B cell (primary cell): Measurements from ENCODE around the gene AHDC1. TPM values are rescaled to one million over a fixed set of nuclear protein-coding genes. Genes with fewer than 3 reads are reported as not detected.

Source experiments
- ATAC-seq: fragments of 200-7000 bp; cut with Tn5 transposase; one replicate; pipeline ENCODE4 v1.10.0; 2021; ENCODE audit warnings: low read depth, mild to moderate bottlenecking, moderate number of reproducible peaks, moderate library complexity
- CTCF ChIA-PET: fragments of 350-600 bp; sonication (Branson Sonifier 250); formaldehyde crosslinking; loops from one replicate; lab custom pipeline; 2021; ENCODE audit warnings: antibody characterized with exemption, inconsistent platforms; lab: Charles Lee
- POLR2A ChIA-PET: fragments of 350-600 bp; sonication (Branson Sonifier 250); formaldehyde crosslinking; loops from one replicate; lab custom pipeline; 2021; ENCODE audit warnings: antibody characterized with exemption; lab: Charles Lee
- DNase-seq: peaks from one replicate; pipeline ENCODE4 v3.0.0; 2013
- H2AFZ ChIP-seq: 2 replicates; pipeline ENCODE4 v1.6.1; 2012; ENCODE audit warnings: mild to moderate bottlenecking, low read depth, low read length; ENCODE audit not compliant: insufficient read depth, poor library complexity, severe bottlenecking
- H3K27ac ChIP-seq, 2 donors: 1 replicate in 1 of 2; 2 replicates in 1 of 2; pipeline ENCODE4 v1.5.1; 2012 to 2013; ENCODE audit warnings: low read length in 2 of 2, mild to moderate bottlenecking in 2 of 2, moderate library complexity in 1 of 2
- H3K27me3 ChIP-seq, 4 experiments: fragments of 200-600 bp in 1 of 4; sonication (generic) in 1 of 4; replicated peaks in 1 of 4; 1 replicate in 2 of 4; 2 replicates in 2 of 4; pipeline versions ENCODE4 v1.6.1 to v1.7.0; 2013 to 2016; ENCODE audit warnings: low read length in 3 of 4, mild to moderate bottlenecking in 2 of 4, mixed read lengths in 1 of 4, moderate library complexity in 1 of 4; ENCODE audit not compliant: insufficient read depth in 4 of 4, control insufficient read depth in 3 of 4; ENCODE audit errors: control extremely low read depth in 1 of 4
- H3K36me3 ChIP-seq, 2 experiments: replicated peaks in 1 of 2; 1 replicate in 1 of 2; 2 replicates in 1 of 2; pipeline versions ENCODE4 v1.6.1 to v1.7.1; 2013; ENCODE audit warnings: low read length in 1 of 2; ENCODE audit not compliant: insufficient read depth in 2 of 2, control insufficient read depth in 1 of 2; ENCODE audit errors: control extremely low read depth in 1 of 2, extremely low read depth in 1 of 2
- H3K4me1 ChIP-seq, 2 donors: fragments of 200-600 bp in 1 of 2; sonication (generic) in 1 of 2; 1 replicate in 1 of 2; 2 replicates in 1 of 2; pipeline versions ENCODE4 v1.5.1 to v1.6.1; 2013 to 2017; ENCODE audit warnings: low read length in 2 of 2; ENCODE audit not compliant: control insufficient read depth in 2 of 2, insufficient read depth in 2 of 2
- H3K4me2 ChIP-seq: replicated peaks from 2 replicates; pipeline ENCODE3; 2012; ENCODE audit warnings: mild to moderate bottlenecking, low read depth, low read length; ENCODE audit not compliant: poor library complexity, severe bottlenecking
- H3K4me3 ChIP-seq, 5 experiments: fragments of 200-600 bp in 1 of 5; sonication (generic) in 1 of 5; 1 replicate in 3 of 5; 2 replicates in 2 of 5; pipeline versions ENCODE4 v1.5.1 to v1.7.0; 2011 to 2016; ENCODE audit warnings: low read length in 4 of 5, mild to moderate bottlenecking in 4 of 5, low read depth in 2 of 5, control low read depth in 1 of 5, moderate library complexity in 1 of 5; ENCODE audit not compliant: insufficient read depth in 1 of 5; ENCODE audit errors: control extremely low read depth in 1 of 5, extremely low read depth in 1 of 5
- H3K79me2 ChIP-seq: fragments of 200-600 bp; sonication (generic); one replicate; pipeline ENCODE4 v1.6.0; 2016; ENCODE audit warnings: low read length; ENCODE audit not compliant: control insufficient read depth, insufficient read depth
- H3K9ac ChIP-seq: fragments of 200-600 bp; sonication (generic); 2 replicates; pipeline ENCODE4 v1.6.1; 2017; ENCODE audit warnings: mild to moderate bottlenecking, low read length, moderate library complexity
- H3K9me3 ChIP-seq, 3 donors: one replicate each; pipeline versions ENCODE4 v1.6.1 to v1.7.1; 2013; ENCODE audit warnings: low read length in 2 of 3; ENCODE audit not compliant: control insufficient read depth in 2 of 3, insufficient read depth in 1 of 3; ENCODE audit errors: control extremely low read depth in 1 of 3
- H4K20me1 ChIP-seq: 2 replicates; pipeline ENCODE4 v1.6.0; 2012; ENCODE audit warnings: mild to moderate bottlenecking, low read length; ENCODE audit not compliant: insufficient read depth, control insufficient read depth, poor library complexity, severe bottlenecking
- H3K27ac Mint-ChIP-seq: one replicate; pipeline ENCODE4 v1.8.0; 2021; ENCODE audit warnings: mixed read lengths
- H3K27me3 Mint-ChIP-seq: one replicate; pipeline ENCODE4 v1.8.0; 2021; ENCODE audit warnings: mixed read lengths
- H3K4me1 Mint-ChIP-seq: one replicate; pipeline ENCODE4 v1.8.0; 2021; ENCODE audit warnings: mixed read lengths
- H3K4me3 Mint-ChIP-seq: one replicate; pipeline ENCODE4 v1.8.0; 2021; ENCODE audit warnings: mixed read lengths
- H3K9me3 Mint-ChIP-seq: one replicate; pipeline ENCODE4 v1.8.0; 2022; ENCODE audit warnings: mixed read lengths; ENCODE audit not compliant: insufficient read depth
- EZH2 ChIP-seq: IDR thresholded peaks from 2 replicates; pipeline ENCODE4 v1.6.1; 2012; ENCODE audit warnings: borderline replicate concordance, low read depth, mild to moderate bottlenecking, moderate library complexity, low read length; ENCODE audit not compliant: insufficient read depth, poor library complexity, severe bottlenecking
- WGBS: methylation state at CpG from one replicate; pipeline ENCODE4 v1.1.5; 2013; ENCODE audit warnings: missing lambda C conversion rate; ENCODE audit not compliant: insufficient coverage; 5-methylcytosine and 5-hydroxymethylcytosine counted together
- intact Hi-C: fragments of 100-400 bp; cut with micrococcal nuclease; formaldehyde crosslinking; loops from one replicate; pipeline ENCODE4 v1.10.0; 2022
- polyA plus RNA-seq: library from polyadenylated mRNA; depleted of rRNA; stranded (reverse); fragments of >200 nt; gene quantifications from 2 replicates; pipeline ENCODE4 v1.2.3, GENCODE V29; 2012
- total RNA-seq, 2 donors: library from RNA; stranded (reverse); fragments of 120-200 nt in 1 of 2; gene quantifications; 1 replicate in 1 of 2; 2 replicates in 1 of 2; pipeline versions ENCODE4 v1.2.3 to v1.2.4, GENCODE V29; 2013 to 2022
- TF ChIP-seq, protein P1 (sequence below): fragments of 200-600 bp; IDR thresholded peaks from one replicate; pipeline ENCODE4 v1.8.0; 2022; ENCODE audit warnings: antibody characterized with exemption, mild to moderate bottlenecking

AHDC1 gene
- total and polyA plus RNA-seq, 2 donors (not counting 1 experiment from before 2014, with no cell fraction given), result 6.2 to 32.0 TPM

DNA sequence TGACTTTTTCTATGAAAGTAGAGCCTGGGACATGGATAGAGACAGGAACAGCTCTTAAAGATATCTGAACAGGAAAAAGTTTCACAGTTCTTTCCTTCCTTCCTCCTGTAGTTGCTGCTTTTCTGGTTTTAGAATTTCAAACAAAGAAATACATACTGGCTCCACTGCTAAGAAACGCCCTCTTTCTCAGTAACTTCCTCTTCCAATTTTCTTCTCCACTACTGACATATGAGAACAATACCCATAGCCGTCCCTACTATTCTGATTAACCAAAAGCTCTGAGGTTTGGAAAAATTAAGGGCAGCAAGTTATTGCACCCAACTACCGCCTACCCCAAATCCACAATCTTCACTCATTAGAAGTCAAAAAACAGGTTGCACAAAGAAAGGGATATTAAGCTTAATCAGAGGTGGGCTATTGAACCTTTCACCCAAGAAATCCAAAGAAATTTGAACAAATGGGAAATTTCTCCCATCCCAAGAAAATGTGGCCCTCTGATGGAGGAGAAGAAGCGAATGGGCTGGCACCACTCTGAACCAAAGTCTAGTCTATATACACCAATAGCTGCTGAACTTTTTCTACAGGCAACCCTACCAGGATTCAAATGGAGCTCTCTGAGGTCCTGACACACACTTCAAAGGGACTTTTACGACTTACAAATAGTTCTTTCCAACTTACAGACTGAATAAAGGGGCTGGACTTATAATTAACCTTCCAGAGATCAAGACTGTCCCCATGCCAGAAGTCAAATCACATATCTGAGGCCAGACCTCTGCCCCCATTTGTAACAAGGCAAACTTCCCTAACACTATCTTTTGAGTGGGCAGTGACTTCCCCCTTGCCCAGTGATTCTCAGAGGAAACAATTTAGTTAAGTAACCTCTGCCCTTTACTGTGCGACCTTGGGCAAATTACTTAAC lies 115.7 kb downstream of the AHDC1 start:
- Histone ChIP-seq H3K4me1 (peaks cover 51 to 62% of the 10 kb centered on the region in 2 donors), H3K27ac (peak overlapping the region; percentile 53 to 95), H3K79me2 (peaks cover 65% of the 10 kb centered on the region), H3K36me3 (peaks cover 0 to 8% of the 10 kb centered on the region in 2 experiments), H3K9me3 (no peaks in the 10 kb centered on the region), H3K4me3 (peak overlapping the region; percentile 78 to 100 (median 99)), H4K20me1 (peaks cover 28% of the 10 kb centered on the region), H2AFZ (peak overlapping the region; percentile 23), H3K4me2 (peak overlapping the region; percentile 75), H3K9ac (peak overlapping the region; percentile 91), H3K27me3 (no peaks in the 10 kb centered on the region)
- peaks cover 65% of the 10 kb centered on the region for H3K4me1 Mint-ChIP-seq
- TF ChIP-seq EZH2, result no peak
- TF ChIP-seq, protein P1, sequence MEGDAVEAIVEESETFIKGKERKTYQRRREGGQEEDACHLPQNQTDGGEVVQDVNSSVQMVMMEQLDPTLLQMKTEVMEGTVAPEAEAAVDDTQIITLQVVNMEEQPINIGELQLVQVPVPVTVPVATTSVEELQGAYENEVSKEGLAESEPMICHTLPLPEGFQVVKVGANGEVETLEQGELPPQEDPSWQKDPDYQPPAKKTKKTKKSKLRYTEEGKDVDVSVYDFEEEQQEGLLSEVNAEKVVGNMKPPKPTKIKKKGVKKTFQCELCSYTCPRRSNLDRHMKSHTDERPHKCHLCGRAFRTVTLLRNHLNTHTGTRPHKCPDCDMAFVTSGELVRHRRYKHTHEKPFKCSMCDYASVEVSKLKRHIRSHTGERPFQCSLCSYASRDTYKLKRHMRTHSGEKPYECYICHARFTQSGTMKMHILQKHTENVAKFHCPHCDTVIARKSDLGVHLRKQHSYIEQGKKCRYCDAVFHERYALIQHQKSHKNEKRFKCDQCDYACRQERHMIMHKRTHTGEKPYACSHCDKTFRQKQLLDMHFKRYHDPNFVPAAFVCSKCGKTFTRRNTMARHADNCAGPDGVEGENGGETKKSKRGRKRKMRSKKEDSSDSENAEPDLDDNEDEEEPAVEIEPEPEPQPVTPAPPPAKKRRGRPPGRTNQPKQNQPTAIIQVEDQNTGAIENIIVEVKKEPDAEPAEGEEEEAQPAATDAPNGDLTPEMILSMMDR, result no peak
- CTCF ChIA-PET, result interaction anchor here (0.6 to 1.9 kb wide), 10 partner anchors 10 to 140 kb away, joined by 3 to 4 read pairs (median 3); no protein-coding TSS in a partner anchor
- H3K27ac Mint-ChIP-seq, result peak overlapping the region; percentile 99
- intact Hi-C loops, result loop anchor here (1.0 to 2.0 kb wide), 2 partner anchors 10 to 51 kb away; no protein-coding TSS in a partner anchor
- ATAC-seq (no peak), DNase-seq (peak; percentile 58)
- no peaks in the 10 kb centered on the region for H3K27me3 Mint-ChIP-seq
- no peaks in the 10 kb centered on the region for H3K9me3 Mint-ChIP-seq
- POLR2A ChIA-PET, result interaction anchor here (0.6 to 3.8 kb wide), 4 partner anchors 38 to 168 kb away, joined by 3 to 38 read pairs (median 4); no protein-coding TSS in a partner anchor
- peak overlapping the region; percentile 99 for H3K4me3 Mint-ChIP-seq
- 17% methylated on average over 2 of the region's 6 CpGs for WGBS

DNA sequence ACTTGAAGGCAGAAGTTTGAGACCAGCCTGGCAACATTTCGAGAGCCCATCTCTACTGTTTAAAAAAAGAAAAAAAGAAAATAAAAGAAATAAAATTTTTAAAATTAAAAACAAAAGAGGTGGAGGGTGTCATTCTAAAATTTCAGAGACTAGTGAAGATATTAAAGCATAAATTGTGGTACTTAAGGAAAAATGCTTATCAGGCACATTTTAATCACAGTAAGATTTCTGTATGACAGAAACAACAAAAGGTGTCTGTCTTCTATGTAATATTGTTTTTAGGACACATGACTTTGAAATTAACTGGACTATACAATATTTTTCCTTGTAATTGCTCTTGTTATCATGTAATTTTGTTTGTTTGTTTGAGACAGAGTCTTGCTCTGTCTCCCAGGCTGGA lies 118.6 kb downstream of the AHDC1 start:
- Histone ChIP-seq H3K9ac (no peak overlapping the region), H4K20me1 (peaks cover 34% of the 10 kb centered on the region), H2AFZ (no peak overlapping the region), H3K79me2 (peaks cover 89% of the 10 kb centered on the region), H3K4me1 (peaks cover 48 to 60% of the 10 kb centered on the region in 2 donors), H3K4me2 (no peak overlapping the region), H3K9me3 (no peaks in the 10 kb centered on the region), H3K27ac (peak overlapping the region in 1 of 2 donors; percentile 33), H3K27me3 (no peaks in the 10 kb centered on the region), H3K4me3 (no peak overlapping the region), H3K36me3 (peaks cover 0 to 8% of the 10 kb centered on the region in 2 experiments)
- no peak for ATAC-seq
- Mint-ChIP-seq H3K9me3 (no peaks in the 10 kb centered on the region), H3K27me3 (no peaks in the 10 kb centered on the region), H3K27ac (no peak overlapping the region), H3K4me1 (peaks cover 68% of the 10 kb centered on the region), H3K4me3 (no peak overlapping the region)
- TF ChIP-seq, protein P1, result no peak
- no peak for TF ChIP-seq EZH2
- WGBS, result no CpG with 5 or more reads among the region's 1 CpG
- intact Hi-C loops, result no loop called here
- no peak for DNase-seq
- ChIA-PET CTCF (interaction anchor here (0.7 kb wide), 1 partner anchor 42 kb away, joined by 4 read pairs; no protein-coding TSS in a partner anchor), POLR2A (no interaction called here)
